Head of caudate nucleus (tissue), 42 donors: ENCODE results near the gene MMP19.
A peak's percentile ranks its signal among the peaks of the same experiment; 100 is the strongest.
"Not testable (repeated sequence)": the region's sequence is repeated elsewhere in the genome, so short reads cannot be mapped to it uniquely, and the experiment has no call there.

Experiments used
- DNase-seq, 42 donors: peaks; one replicate each; pipeline versions ENCODE4 v3.0.0 to v3.0.0-alpha.2; 2020 to 2021; ENCODE audit warnings: mixed read lengths in 7 of 42
- intact Hi-C: fragments of 100-400 bp; cut with DNase I; formaldehyde crosslinking; loops from one replicate; pipeline ENCODE4 v1.15.0; 2022

MMP19 gene

GRCh38 chr12:55845785-55846496 is 3.2 kb upstream of the MMP19 start:
- DNase-seq = no peak
- intact Hi-C loops = no loop called here

- intact Hi-C loops = no loop called here
- DNase-seq = no peak
These were observed 2.6 kb upstream of the MMP19 start for GRCh38 chr12:55845361-55845760.

GRCh38 chr12:55844961-55845360 is 2.2 kb upstream of the MMP19 start:
- no peak for DNase-seq
- intact Hi-C loops = no loop called here

GRCh38 chr12:55843431-55843830 is 695 bp upstream of the MMP19 start:
- no peak for DNase-seq
- intact Hi-C loops = no loop called here

GRCh38 chr12:55840581-55841351 is 2.0 kb downstream of the MMP19 start:
- DNase-seq = no peak
- intact Hi-C loops = no loop called here

- intact Hi-C loops = no loop called here
- DNase-seq = no peak
These were observed 3.2 kb downstream of the MMP19 start for GRCh38 chr12:55839345-55840140.

GRCh38 chr12:55838361-55838760 is 4.4 kb downstream of the MMP19 start:
- intact Hi-C loops = no loop called here
- no peak for DNase-seq

DNA sequence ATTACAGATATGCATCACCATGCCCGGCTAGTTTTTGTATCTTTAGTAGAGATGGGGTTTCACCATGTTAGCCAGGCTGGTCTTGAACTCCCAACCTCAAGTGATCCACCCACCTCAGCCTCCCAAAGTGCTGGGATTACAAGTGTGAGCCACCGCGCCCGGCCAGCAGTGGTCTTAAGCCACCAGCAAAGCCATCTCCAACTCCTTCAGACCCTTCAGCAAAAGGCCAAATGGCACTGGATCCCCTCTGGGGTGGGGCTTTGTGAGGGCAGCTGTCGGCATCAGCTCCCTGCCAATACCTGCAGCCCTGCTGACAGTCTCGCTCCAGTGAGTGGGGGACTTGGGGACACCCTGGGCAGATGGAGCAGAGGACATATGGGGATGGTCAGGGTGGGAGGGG is 8.3 kb downstream of the MMP19 start:
- intact Hi-C loops = not testable (repeated sequence)

DNA sequence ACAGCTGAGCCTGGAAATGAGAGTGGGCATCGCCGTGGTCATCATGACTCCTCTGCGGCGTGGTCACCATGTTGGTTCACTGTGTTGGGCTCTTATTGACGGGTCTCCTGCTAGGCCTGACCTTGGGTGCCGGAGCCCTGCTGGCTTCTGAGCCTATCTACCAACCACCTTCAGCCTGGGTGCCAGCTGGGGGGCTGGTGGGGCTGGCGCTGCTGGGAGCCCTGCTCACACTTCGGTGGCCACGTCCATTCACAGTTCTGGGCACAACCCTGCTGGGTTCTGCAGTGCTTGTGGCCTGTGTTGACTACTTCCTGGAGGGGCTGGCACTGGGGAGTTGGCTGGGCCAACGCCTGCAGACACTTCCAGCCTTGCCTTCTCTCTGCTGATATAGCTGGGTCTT is 9.7 kb downstream of the MMP19 start:
- intact Hi-C loops = no loop called here
- DNase-seq = no peak

More for the DNA sequence above, 8.3 kb downstream of the MMP19 start:
- DNase-seq = not testable (repeated sequence)

- intact Hi-C loops = no loop called here
- DNase-seq = no peak
These were observed 11.3 kb downstream of the MMP19 start for GRCh38 chr12:55831447-55831815.

DNA sequence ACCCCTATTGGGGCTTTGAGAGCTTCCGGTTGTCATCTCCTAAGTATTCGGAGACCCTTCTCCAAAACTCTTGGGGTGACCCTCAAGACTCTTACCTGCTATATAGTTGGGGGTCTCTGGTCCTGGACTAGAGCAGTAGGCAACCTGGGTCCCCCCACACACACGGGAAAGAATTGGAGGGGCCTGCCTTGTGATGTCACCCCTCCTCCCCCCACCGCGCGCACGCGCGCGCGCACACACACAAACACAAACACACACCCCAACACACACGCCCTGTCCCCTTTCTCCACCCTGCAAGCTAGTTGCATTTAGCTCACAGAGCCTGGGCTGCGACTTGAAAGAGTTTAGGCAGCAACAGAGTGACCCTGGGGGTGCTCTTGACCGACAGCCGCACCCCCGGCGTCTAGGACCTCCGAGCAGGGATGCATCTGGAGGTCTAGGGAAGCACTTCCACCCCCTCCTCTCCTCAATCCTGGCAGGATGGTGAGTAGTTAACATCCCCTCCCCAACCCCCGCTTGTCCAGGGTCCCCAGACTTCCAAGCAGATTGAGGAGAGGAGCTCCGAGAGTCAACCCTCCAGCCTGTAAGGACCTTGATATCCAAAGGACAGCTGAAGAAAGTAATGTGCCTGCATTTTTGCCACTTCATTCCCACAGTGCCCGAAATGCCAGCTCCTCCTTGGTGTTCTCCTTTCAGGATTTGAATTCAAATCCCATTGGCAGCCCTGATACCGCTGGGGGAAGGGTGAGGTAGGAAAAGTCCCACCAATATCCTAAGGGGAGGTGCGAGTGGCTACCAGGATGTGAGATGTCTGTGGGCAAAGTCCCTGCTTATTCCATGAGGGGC is 11.9 kb downstream of the MMP19 start:
- peak; percentile 72 to 89 (median 82) for DNase-seq
- intact Hi-C loops = loop anchor here (1.0 kb wide), 1 partner anchor 95 kb away; no protein-coding TSS in a partner anchor

DNA sequence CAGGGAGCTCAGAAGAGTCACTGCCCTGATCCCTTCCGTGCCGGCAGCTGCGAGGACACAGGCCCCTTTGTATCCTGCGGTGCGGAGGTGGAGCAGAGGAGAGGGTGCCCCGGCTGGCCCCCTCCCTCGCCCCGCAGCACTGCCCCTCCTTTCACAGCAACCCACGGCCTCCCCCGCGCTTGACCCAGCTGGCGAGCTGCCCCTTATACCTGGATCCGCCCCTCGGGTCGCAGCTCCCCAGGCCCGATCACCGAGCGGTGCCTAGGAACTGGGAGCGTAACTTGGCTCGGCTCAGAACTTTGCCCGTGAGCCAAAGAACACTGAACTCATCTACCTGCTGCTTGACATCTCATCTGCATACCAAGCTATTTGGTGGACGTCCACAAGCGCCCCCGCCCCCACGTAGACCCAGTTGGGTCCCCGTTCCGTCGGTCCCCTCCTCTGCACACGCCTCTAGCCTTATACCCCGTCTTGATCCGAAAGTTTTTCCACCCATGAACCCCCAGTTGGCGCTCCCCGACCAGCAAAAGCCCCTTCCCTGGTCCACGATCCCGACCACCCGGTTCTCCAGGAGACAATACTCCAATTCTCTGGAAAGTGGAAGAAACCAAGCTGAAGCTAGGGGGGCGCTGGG is 12.7 kb downstream of the MMP19 start:
- peak in 37 of 42 donors; percentile 42 to 86 (median 73) for DNase-seq
- intact Hi-C loops = loop anchor here (1.0 kb wide), 1 partner anchor 96 kb away; no protein-coding TSS in a partner anchor

GRCh38 chr12:55828357-55828756 is 14.4 kb downstream of the MMP19 start:
- DNase-seq = no peak

GRCh38 chr12:55827806-55828205 is 14.9 kb downstream of the MMP19 start:
- no peak for DNase-seq
- intact Hi-C loops = no loop called here

More at GRCh38 chr12:55828357-55828756, 14.4 kb downstream of the MMP19 start:
- intact Hi-C loops = no loop called here

DNA sequence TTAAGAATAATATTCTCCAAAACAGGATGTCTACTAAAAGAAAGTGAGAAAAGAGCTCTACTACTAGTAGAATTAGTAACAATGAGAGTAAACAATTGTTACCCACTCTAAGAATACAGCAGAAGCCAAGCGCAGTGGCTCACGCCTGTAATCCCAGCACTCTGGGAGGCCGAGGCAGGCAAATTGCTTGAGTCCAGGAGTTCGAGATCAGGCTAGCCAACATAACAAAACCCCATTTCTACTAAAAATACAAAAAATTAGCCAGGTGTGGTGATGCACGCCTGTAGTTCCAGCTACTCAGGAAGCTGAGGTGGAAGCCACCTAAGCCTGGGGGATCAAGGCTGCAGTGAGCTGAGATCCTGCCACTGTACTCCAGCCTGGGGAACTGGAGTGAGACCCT is 18.0 kb downstream of the MMP19 start:
- intact Hi-C loops = no loop called here
- DNase-seq = peak in 1 of 42 donors; percentile 17

- intact Hi-C loops = no loop called here
- DNase-seq = no peak
These were observed 19.3 kb downstream of the MMP19 start for GRCh38 chr12:55823419-55823818.

- intact Hi-C loops = no loop called here
- no peak for DNase-seq
These were observed 20.5 kb downstream of the MMP19 start for GRCh38 chr12:55822228-55822627.

GRCh38 chr12:55820679-55821078 is 22.1 kb downstream of the MMP19 start:
- peak in 1 of 42 donors; percentile 12 for DNase-seq
- intact Hi-C loops = no loop called here
